GM12864 (cell line): Measurements from ENCODE around the gene SIPA1L3.

Experiments
- DNase-seq: peaks from one replicate; pipeline ENCODE4 v3.0.0-alpha.2; 2011; ENCODE audit warnings: low read depth
- H3K4me3 ChIP-seq: 2 replicates; pipeline ENCODE4 v1.5.1; 2011; ENCODE audit warnings: mild to moderate bottlenecking, low read depth, low read length, control low read depth
- CTCF ChIP-seq: IDR thresholded peaks from 2 replicates; pipeline ENCODE4 v1.5.1; 2011; ENCODE audit warnings: low read depth, mild to moderate bottlenecking, moderate library complexity, low read length, control low read depth, inconsistent platforms; ENCODE audit errors: missing control alignments

SIPA1L3 gene

GRCh38 chr19:38191747-38192146 is 284.7 kb downstream of the SIPA1L3 start:
- no peak for TF ChIP-seq CTCF
- DNase-seq: no peak
- H3K4me3 ChIP-seq: no peak overlapping the region

- TF ChIP-seq CTCF: no peak
Measured at GRCh38 chr19:38193445-38193844, 286.4 kb downstream of the SIPA1L3 start.

GRCh38 chr19:38194061-38194701 is 287.2 kb downstream of the SIPA1L3 start:
- no peak overlapping the region for H3K4me3 ChIP-seq
- DNase-seq: no peak
- no peak for TF ChIP-seq CTCF

More at GRCh38 chr19:38193445-38193844, 286.4 kb downstream of the SIPA1L3 start:
- H3K4me3 ChIP-seq: no peak overlapping the region
- DNase-seq: no peak

- no peak for DNase-seq
- TF ChIP-seq CTCF: no peak
Measured at GRCh38 chr19:38195237-38195636, 288.2 kb downstream of the SIPA1L3 start.

GRCh38 chr19:38196245-38196837 is 289.3 kb downstream of the SIPA1L3 start:
- no peak for DNase-seq
- H3K4me3 ChIP-seq: no peak overlapping the region
- no peak for TF ChIP-seq CTCF

More at GRCh38 chr19:38195237-38195636, 288.2 kb downstream of the SIPA1L3 start:
- H3K4me3 ChIP-seq: no peak overlapping the region

- no peak overlapping the region for H3K4me3 ChIP-seq
- no peak for TF ChIP-seq CTCF
Measured at GRCh38 chr19:38196948-38197656, 290.1 kb downstream of the SIPA1L3 start.

More at GRCh38 chr19:38196948-38197656, 290.1 kb downstream of the SIPA1L3 start:
- DNase-seq: no peak
